ENCODE measurements around the gene SEC31A.
"Not testable (repeated sequence)": the region's sequence is repeated elsewhere in the genome, so short reads cannot be mapped to it uniquely, and the experiment has no call there.

Gene SEC31A

DNA sequence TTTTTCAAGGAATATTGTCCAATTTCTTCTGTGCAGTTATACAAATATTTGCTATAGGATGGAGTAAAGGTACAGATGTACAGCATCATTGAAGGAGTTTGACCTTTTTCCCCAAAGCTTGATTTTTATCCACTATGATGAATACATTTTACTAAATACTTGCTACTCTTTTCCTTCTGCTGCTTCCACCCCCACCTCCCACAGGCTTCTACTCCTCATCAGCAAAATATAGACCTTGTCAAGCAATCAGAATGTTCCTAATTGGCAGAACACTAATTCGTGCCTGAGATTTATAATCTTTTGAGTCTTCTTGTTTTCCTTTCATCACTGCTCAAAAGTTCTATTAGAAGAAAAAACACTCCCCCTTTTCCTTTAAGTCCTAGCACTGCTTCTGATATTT is 5.8 kb upstream of the SEC31A start:
- no peak for DNase-seq

DNA sequence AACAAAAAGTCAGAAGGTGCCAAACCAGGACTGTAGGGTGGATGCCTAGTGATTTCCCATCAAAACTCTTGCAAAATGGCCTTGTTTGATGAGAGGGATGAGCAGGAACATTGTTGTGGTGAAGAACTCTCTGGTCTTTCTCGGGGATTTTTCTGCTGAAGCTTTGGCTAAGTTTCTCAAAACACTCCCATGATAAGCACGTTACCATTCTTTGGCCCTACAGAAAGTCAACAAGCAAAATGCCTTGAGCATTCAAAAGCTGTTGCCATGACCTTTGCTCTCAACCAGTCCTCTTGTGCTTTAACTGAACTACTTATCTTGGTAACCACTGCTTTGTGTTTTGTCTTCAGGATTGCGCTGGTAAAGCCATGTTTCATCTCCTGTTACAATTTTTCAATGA is 3.0 kb upstream of the SEC31A start:
- no peak for DNase-seq

DNA sequence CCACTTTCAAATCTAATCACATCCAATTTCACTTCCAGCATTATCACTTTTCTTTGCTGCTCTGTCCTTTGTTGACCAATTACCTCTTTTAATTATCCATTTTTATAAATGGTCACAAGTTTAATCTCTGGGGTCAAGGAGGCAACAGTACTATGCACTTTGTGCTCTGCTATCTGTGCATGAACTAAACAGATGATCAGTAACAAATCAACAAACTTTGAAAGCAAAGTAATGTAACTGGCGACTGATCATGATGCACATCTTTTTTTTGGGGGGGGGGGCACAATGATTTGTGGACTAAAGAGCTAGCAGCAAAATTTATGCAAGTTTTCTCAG is 1.5 kb upstream of the SEC31A start:
- DNase-seq, result no peak

DNA sequence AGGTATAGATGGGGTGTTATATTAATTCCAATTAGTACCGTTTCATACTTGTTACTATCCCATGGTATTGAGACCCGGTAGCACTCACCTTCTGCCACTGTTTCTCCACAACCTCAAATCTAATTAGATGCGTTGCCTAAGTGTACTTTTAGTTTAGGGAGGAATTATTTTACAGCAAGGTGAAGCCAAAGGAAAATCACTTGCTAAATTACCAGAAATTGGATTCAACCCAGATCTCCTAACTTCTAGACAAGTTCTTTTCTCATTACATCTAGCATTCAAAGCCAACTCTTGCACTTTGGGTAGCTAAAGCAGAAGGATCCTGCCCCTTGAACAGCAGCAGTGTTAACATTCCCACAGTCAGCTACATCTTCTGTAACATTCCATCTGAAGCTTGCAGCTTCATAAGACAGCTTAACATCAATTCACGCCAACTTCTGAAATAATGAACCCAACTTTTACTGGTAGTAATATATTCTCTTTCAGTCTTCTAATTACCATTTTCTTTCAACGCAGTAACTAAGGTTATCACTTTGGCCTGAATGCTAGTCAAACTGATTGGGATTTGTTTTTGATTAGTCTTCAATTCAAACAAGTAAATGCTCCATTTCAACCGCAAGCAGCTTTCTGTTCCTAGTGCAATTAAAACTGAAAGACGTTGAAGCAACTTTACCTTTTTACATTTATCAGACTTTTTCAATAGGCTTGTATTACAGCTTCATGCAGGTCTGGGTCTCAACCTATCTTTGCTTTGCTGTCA is 934 bp upstream of the SEC31A start:
- DNase-seq, result no peak

DNA sequence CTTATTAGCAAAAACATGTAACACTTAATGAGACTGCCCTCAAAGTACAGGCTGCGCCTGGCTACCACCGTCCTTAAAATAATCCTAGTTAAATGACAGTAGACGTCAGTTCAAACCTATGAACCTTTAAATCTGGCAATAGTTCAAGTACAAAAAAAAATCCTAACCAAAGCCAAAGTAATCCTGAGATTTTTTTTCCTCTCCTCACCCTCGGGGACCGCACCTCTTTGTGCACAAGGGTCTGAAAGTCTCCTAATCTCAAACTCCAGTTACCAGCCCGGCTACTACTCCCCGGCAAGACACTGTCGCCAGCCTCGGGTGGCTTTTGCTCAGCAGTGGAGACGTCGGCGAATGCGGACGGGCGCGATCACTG is 439 bp downstream of the SEC31A start:
- no peak for DNase-seq

DNA sequence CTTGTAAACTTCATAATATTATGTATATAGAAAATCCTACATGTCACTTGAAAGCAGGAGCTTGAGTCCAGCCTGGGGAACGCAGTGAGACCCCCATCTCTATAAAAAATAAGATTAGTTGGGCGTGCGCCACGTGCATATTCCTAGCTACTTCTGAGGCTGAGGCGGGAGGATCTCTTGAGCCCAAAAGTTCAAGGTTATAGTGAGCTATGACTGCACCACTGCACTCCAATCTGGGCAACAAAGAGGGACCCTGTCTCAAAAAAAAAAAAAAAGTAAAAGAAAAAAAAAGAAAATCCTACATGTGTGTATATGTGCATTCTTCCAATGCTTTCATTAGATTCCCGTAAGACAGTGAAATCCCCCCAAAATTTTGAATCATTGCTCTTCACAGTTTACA is 1.7 kb downstream of the SEC31A start:
- no peak for DNase-seq

DNA sequence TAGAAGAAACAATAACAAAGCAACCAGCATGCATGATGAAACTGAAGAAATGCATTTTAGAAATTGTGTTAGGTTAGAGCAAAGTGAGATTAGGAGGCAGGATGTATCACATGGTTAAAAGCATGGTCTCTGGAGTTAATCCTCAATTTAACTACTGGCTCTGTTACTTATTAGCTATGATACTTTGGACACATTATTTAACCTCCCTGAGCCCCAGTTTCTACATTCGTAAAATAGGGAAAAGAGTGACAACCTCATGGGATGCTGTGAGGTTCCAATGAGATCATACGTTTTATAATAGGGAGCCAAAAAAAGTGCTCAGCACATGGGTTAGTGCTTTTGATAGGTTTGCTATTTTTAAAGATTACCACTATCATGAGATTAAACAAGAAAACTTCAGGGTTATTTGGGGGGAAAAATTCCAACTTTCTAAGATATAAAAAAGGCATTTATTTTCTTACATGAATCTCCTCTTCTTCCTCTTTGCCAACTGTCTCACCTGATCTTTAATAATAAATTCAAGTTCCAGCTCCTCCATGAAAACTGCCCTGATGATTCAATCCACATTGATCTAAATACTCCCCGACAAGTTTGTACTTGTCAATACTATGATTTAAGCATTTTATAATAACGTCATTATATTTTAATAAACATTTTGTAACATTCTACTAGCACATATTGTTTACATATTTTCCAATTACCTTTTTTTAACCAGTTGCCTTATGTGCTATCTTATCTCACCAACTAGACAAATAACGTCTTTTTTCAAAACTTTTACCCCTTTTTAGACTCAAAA is 4.6 kb downstream of the SEC31A start:
- DNase-seq, result no peak

DNA sequence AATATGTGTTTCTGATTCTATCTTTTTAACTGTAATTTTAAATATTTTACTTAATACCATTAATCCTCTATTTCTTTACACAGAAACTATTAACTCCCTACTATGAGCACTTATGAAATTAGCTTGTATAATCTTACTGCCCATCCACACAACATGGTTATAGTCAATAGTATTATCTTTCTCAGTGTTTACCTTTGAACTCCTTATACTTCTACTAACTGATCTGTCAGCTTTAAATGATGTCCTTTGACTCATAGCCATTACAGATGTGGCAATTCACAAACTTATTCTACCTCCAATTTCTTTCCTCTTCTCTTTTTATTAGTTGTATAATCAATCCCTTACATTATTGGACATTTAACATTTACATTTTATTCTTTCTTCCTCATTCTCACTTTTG is 5.5 kb downstream of the SEC31A start:
- no peak for DNase-seq

DNA sequence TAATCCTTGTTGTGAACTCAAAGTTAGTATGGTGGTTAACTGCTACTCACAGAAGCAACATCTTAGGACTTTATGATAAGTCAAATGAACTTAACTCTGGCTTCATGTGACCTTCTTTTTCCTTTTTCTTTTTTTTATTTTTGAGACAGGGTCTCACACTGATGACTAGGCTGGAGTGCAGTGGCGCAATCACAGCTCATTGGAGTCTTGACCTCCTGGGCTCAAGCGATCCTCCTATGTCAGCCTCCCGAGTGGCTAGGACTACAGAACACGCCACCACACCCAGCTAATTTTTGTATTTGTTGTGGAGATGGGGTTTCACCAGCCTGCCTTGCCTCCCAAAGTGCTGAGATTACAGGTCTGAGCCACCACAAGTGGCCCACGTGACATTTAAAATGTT is 22.4 kb downstream of the SEC31A start:
- no peak for DNase-seq

DNA sequence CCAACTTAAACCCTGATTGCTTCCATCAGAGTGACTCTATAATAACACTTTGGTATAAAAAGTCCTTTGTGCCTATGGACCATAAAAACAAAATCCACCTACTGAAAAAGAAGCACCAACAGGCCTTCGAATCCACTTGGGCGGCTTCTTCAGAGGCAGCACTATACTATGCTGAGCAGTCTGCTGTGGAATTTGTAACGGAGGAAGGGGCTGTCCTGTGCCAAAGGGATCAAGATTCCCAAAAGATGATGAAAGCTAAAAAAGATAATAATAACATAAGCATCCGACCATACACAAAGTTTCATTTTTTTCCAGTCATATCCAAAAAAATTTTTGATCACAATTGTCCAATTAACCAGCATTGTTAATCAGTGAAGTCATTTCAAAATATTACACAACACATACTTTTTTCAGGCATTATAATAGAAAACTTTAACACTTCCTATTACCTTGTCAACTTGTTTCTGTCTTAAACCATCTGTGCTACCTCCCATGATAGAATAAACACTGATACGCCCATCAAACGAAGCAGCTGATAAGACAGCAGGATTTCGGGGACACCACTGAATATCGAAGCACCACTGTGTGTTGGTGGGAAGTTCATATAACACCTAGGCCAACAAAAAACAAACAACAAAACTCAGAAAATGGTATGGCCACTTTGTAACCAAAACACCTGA is 24.1 kb downstream of the SEC31A start:
- DNase-seq, result no peak

DNA sequence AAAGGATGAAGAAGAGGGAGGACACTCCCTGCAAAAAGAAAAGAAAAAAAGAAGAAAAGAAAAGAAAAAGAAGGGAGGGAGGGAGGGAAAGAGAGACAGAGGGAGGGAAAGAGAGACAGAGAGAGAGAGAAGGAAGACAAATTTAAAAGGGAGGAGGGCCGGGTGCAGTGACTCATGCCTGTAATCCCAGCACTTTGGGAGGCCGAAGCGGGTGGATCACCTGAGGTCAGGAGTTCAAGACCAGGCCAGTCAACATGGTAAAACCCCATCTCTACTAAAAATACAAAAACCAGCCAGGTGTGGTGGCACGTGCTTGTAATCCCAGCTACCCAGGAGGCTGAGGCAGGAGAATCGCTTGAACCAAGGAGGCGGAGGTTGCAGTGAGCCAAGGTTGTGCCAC is 24.9 kb downstream of the SEC31A start:
- DNase-seq, result not testable (repeated sequence)

DNA sequence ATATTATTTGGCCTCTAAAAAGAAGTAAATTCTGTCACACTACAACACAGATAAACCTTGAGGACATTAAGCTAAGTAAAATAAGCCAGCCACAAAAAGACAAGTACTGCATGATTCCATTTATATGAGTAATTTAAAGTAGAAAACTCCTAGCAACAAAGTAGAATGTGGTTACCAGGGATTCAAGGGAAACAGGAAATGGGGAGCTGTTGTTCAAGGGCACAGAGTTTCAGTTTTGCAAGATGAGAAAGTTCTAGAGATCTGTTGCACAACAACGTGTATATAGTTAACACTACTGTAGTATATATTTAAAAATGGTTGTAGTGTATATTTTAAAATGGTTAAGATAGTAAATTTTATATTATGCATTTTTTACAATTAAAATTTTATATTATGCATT is 25.4 kb downstream of the SEC31A start:
- peak; percentile 25 to 56 for DNase-seq

DNA sequence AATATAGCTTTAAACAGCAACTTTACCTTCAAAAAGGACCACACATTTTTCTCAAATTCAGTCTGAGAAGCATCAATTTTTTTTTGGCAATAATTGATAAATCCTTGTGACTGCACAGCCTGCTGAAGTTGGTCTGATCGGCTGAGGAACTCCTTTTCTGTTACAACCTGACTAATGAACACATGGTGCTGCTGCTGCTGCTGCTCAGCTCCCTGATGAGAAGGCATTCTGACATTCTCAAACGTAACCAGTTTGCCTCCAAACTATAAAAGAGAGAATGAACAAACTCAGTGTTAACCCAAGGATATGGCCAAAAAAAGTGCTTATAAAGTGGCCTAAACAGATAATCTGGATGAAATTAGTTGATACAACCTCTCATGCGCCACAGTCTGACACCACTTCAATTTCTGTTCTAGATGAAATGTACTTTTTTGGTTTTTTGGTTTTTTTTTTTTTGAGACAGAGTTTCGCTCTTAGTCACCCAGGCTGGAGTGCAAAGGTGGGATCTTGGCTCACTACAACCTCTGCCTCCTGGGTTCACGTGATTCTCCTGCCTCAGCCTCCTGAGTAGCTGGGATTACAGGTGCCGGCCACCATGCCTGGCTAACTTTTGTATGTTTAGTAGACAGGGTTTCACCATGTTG is 26.5 kb downstream of the SEC31A start:
- no peak for DNase-seq

DNA sequence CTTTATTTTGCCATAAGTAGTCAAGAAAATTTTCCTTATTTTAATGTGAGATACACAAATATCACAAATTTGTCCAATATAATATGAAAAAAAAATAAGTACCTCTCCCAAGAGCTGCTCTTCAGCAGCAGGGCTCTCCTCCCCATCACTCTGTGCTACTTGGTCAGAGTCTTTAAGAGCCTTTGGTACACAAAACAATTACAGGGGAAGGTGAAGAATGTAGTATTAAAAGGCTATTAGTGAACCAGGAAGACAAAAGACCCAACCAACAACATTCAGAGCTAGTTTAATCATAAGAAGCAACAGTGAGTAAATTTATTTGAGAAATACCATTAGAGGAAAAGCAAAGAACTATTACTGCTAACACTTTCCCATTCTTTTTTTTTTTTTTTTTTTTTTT is 29.4 kb downstream of the SEC31A start:
- no peak for DNase-seq

DNA sequence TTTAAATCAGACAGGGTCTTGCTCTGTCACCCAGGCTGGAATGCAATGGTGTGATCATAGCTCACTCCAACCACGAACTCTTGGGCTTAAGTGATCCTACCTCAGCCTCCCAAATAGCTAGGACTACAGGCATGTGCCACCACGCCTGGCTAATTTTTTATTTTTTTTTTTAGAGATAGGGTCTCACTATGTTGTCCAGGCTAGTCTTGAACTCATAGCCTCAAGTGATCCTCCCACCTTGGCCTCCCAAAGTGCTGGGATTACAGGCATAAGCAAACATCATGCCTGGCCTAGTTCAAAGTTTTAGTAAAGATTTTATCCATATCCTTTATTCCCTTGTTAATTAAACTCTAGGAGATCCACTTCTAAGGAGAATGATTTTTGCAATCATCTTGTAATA is 30.5 kb downstream of the SEC31A start:
- not testable (repeated sequence) for DNase-seq

DNA sequence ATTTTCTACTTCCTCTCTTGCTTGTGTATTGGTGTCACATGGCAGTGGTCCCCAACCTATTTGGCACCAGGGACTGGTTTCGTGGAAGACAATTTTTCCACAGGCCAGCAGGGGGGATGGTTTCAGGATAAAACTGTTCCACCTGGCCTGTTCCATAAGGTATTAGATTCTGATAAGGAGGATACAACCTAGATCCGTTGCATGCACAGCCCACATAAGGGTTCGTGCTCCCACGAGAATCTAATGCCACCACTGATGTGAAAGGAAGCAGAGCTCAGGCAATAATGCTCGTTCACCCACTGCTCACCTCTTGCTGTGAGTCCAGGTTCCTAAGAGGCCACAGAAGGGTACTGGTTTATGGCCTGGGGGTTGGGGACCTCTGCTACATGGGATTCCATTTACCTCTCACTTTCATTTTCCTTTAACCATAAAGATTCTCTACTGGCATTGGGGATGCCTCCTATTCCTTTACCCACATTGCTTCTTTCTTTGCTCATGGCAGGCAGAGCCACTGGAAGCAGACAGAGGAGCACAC is 38.1 kb downstream of the SEC31A start:
- DNase-seq, result no peak

DNA sequence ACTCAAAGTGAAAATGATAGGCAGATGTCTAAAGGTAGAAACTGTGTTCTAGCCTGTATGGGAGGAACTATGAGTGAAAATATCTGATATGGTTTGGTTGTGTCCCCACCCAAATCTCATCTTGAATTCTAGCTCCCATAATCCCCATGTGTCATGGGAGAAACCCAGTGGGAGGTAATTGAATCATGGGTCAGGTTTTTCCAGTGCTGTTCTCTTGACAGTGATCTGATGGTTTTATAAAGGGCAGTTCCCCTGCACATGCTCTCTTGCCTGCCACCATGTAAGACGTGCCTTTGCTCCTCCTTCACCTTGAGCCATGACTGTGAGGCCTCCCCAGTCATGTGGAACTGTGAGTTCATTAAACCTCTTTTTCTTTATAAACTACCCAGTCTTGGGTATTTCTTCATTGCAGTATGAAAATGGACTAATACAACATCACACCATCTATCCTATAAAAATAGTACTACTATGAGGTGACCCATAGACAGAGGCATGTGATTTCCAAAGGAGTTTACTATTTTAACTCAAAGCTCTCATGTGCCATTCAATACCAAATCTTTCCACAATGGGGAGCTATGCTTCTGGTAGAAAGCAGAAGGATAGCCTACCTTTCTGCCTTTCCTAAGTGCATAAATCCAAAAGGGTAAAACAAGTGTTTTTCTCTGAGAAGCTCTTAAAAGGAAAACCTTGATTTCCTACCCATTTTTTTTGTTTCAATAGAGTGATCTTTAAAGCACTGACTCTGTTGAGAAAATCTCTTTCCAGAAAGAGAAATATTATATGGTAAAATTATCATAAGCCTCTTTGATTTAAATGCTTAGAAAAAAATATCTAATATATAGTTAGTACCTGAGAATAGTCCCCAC is 38.8 kb downstream of the SEC31A start:
- DNase-seq, result peak in 1 of 2 donors; percentile 62

DNA sequence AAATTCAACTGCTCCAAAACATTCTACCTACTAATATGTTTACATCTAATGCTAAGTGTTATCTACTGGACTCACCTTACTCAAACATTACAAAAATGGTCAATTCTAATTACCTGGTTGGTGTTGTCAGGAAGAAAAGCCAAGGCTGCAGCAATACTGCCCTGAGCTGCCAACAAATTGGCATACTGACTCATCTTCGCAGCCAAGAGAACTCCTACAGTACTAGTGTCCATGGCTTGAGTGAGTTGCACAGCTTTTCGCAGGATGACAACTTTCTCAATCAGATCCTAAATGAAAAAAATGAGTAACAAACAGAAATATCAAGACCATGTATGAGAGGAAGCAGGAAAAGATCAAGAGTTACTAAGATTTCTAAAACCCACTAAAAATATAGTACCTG is 39.6 kb downstream of the SEC31A start:
- no peak for DNase-seq

DNA sequence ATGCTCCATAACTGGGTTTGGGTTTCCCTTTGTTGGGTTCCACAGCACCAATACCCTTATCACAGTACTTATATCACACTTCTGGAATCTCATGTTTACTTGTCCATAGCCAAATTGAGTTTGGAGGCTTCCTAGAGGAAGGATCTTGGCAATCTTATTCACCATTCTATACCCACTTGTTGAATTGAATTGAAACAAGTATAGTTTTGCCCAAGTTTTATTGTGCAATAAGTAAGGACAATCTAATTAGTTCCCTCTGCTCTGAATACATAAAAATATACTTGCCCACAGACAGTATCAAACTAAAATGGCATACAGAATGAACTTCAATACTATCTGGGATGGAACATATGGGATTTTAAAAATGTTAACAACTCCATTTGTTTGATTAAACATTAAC is 40.3 kb downstream of the SEC31A start:
- DNase-seq, result no peak

DNA sequence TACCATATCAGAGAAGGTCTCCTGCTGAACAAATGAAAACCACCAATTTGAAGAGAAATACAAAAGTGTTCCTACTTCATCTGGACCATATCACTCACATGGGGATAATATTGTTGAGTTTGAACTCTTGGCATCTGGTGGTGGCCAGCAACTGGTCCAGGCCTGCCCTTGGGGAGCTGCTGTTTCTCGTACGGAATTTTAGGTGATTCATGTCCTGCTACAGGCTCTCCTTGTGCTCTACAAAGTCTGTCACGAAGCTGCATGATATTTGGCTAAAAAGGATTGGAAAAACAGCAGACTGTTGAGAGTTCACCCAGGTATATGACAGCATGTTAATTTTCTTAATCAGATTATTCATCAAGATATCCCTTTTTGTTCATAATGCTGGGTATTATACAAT is 42.2 kb downstream of the SEC31A start:
- DNase-seq, result no peak

DNA sequence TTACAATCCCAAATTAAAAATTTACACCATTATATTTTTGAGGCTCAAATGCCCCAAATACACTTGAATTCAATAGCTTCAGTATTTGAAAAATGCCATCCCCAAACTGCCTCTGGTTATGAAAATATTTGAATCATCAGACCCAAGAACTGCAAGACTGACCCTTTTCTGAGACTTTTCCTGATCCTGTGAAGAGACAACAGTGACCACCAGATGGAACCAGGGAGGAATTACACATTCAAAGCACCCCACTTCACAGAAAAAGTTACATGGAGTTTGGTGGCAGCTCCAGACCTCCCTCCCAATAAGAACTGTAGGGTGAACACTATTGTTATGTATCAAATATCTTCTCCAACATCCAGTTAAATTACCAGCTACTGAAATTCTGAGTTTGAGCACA is 48.4 kb downstream of the SEC31A start:
- DNase-seq, result no peak

DNA sequence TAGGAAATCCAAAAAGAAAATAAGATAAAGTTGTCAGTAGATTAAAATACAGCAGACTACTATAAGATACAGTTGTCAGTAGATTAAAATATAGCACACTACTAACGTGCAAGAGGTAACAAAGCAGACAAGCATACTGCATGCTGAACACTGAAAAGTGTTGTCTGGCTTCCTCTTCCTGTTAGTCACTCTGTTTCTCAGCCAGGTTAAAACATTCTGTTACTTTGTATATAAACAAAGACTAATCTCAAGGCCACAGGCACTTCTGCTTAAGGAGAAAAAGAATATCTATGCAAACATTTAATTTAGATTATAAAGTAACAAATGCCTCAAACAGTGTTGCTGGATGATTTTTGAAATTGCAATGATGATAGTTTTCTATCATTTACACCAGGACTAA is 51.3 kb downstream of the SEC31A start:
- DNase-seq, result no peak
